ENCODE data around the gene DACT1. TPM values are rescaled to one million over a fixed set of nuclear protein-coding genes. Genes with fewer than 3 reads are reported as not detected.
"Not testable (repeated sequence)": the region's sequence is repeated elsewhere in the genome, so short reads cannot be mapped to it uniquely, and the experiment has no call there.

Gene DACT1, protein sequence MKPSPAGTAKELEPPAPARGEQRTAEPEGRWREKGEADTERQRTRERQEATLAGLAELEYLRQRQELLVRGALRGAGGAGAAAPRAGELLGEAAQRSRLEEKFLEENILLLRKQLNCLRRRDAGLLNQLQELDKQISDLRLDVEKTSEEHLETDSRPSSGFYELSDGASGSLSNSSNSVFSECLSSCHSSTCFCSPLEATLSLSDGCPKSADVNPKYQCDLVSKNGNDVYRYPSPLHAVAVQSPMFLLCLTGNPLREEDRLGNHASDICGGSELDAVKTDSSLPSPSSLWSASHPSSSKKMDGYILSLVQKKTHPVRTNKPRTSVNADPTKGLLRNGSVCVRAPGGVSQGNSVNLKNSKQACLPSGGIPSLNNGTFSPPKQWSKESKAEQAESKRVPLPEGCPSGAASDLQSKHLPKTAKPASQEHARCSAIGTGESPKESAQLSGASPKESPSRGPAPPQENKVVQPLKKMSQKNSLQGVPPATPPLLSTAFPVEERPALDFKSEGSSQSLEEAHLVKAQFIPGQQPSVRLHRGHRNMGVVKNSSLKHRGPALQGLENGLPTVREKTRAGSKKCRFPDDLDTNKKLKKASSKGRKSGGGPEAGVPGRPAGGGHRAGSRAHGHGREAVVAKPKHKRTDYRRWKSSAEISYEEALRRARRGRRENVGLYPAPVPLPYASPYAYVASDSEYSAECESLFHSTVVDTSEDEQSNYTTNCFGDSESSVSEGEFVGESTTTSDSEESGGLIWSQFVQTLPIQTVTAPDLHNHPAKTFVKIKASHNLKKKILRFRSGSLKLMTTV
- 6.6 and 7.8 TPM in 2 replicates for total RNA-seq

- intact Hi-C loops (cut with micrococcal nuclease) = loop anchor here (1.0 to 5.0 kb wide), 6 partner anchors 65 to 385 kb away; partner anchors contain the start of genes KIAA0586 and TIMM9
- Mint-ChIP-seq H3K4me1 (ENCODE audit: low read depth) (peaks cover 42% of the 10 kb centered on the region), H3K9me3 (no peaks in the 10 kb centered on the region), H3K27me3 (ENCODE audit: low read depth) (peaks cover 23% of the 10 kb centered on the region), H3K27ac (peak within 1 kb of the TSS; percentile 89), H3K4me3 (ENCODE audit: low read depth) (peak within 1 kb of the TSS; percentile 88), H3K36me3 (ENCODE audit: low read depth) (peaks cover 11% of the 10 kb centered on the region)
- peak; percentile 66 for DNase-seq (ENCODE audit: low spot score)
These were observed at the start of gene DACT1 for GRCh38 chr14:58637391-58638230. DACT1 (plus strand) TSS chr14:58637962; CDS start chr14:58638203, 241 bp downstream.

DNA sequence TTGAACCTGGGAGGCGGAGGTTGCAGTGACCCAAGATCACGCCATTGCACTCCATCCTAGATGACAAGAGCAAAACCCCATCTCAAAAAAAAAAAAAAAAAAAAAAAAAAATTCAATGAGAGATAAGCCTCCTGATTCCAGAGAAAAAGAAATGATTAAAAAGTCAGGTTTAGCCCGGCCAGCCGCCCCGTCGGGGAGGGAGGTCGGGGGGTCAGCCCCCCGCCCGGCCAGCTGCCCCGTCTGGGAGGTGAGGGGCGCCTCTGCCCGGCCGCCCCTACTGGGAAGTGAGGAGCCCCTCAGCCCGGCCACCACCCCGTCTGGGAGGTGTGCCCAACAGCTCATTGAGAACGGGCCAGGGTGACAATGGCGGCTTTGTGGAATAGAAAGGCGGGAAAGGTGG, 49.4 kb upstream of the DACT1 start:
- H3K4me1 Mint-ChIP-seq (ENCODE audit: low read depth); H3K4me3 Mint-ChIP-seq (ENCODE audit: low read depth); H3K9me3 Mint-ChIP-seq; H3K27me3 Mint-ChIP-seq (ENCODE audit: low read depth); H3K36me3 Mint-ChIP-seq (ENCODE audit: low read depth); H3K27ac Mint-ChIP-seq; intact Hi-C loops (cut with micrococcal nuclease); DNase-seq (ENCODE audit: low spot score): not testable (repeated sequence)

DNA sequence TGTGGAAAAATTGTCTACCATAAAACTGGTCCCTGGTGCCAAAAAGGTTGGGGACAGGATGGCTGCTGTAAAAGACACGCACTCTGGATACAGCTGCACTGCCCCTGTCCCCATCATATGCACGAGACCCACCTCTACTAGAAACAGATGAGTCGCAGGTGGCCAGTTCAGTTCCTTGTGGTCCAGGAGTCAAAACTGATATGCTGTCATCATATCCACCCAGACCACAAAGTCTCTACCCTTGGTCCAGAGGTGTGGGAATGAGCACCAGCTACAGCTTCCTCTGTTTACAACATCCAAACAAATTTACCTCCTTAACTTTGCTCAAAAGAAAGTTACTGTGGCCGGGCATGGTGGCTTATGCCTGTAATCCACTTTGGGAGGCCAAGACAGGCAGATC, 43.8 kb upstream of the DACT1 start:
- peaks cover 23% of the 10 kb centered on the region for H3K4me1 Mint-ChIP-seq (ENCODE audit: low read depth)
- H3K9me3 Mint-ChIP-seq = no peaks in the 10 kb centered on the region
- no peak for DNase-seq (ENCODE audit: low spot score)
- peaks cover 3% of the 10 kb centered on the region for H3K36me3 Mint-ChIP-seq (ENCODE audit: low read depth)
- intact Hi-C loops (cut with micrococcal nuclease) = no loop called here
- no peak overlapping the region for H3K27ac Mint-ChIP-seq
- no peak overlapping the region for H3K4me3 Mint-ChIP-seq (ENCODE audit: low read depth)
- no peaks in the 10 kb centered on the region for H3K27me3 Mint-ChIP-seq (ENCODE audit: low read depth)

DNA sequence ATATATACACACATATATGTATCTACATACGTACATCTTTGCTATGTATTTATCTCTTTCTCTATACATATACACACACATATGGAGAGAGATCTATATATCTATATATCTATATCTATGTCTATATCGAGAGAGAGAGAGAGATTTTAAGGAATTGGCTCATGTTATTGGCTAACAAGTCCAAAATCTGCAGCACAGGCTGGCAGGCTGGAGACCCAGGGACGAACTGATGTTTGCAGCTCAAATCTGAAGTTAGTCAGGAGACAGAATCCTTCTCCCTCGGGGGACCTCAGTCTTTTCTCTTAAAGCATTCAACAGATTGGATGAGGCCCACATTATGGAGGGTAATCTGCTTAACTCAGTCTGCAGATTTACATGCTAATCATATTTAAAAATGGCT, 40.7 kb upstream of the DACT1 start:
- Mint-ChIP-seq H3K9me3 (no peaks in the 10 kb centered on the region), H3K4me3 (ENCODE audit: low read depth) (no peak overlapping the region), H3K36me3 (ENCODE audit: low read depth) (peaks cover 3% of the 10 kb centered on the region), H3K27ac (no peak overlapping the region), H3K4me1 (ENCODE audit: low read depth) (peaks cover 31% of the 10 kb centered on the region), H3K27me3 (ENCODE audit: low read depth) (no peaks in the 10 kb centered on the region)
- no peak for DNase-seq (ENCODE audit: low spot score)
- intact Hi-C loops (cut with micrococcal nuclease) = no loop called here

DNA sequence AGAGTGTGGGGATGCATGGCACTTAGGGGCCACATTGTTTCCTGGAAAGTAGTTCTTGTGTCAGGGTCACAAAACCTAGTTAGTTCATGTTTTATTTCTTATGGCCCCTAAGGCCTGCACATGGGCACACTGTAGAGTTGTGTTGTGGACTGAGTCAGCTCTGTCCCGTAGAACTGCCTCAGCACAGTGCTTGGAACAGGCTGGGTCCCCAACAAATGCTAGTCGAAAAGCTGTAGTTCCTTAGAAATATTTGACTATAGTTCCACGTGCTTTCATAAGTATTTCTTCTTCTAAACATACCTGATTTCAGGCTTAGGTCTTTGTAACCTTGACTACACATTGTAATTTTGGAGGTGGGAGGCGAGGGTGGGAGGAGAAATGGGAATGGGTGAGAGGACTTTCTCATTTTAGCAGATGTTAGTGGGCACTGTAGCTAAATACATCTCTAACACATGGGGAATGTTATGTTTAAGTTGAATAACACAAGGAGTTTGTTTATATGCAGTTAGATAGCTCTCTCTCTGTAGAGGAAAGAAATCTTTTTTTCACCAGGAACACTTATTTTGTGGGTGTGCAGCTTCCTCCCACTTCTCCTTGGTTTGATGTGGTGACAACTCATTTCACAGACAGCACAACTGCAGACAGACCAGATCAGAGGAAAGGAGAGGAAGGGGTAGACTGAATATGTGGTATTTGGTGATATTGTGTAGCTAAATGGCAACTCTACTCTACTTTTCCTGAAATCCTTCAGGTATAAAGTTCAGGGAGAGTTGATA, 39.5 kb upstream of the DACT1 start:
- H3K27ac Mint-ChIP-seq = peak overlapping the region; percentile 0
- DNase-seq (ENCODE audit: low spot score) = peak; percentile 19
- H3K4me3 Mint-ChIP-seq (ENCODE audit: low read depth) = peak overlapping the region; percentile 8

DNA sequence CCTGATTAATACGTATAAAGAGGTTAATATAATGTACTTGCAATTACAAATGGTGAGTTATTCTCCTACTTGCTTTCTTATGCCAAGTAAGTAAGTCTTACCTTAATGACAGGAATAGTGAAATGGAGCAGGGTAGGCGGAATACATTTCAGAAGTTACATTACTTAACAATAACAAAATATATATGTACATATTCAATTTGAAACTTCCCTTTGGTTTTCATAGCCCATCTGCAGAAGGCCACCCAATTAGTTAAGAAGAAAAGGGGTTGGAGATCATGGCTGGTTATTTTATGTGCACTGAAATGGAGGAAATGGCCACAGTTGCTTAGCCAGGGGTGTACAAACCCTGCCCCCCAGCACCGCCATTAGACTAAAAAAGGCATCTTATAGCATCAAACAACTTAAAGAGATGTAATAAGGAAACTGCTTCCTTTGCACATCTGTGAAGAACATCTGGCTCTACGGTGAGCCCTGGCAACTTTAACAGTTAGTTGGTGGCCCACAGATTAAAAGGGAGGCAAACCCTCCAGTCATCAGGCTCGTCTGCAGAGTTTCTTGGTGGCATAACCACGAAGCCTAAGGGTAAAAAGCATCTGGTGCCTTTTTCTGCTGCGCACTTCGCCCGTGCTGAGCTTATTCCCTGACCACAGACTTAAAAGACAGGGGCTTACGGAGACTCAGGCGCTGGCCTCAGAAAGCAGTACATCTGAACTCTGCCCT, 38.8 kb upstream of the DACT1 start:
- H3K9me3 Mint-ChIP-seq = no peaks in the 10 kb centered on the region
- no peak for DNase-seq (ENCODE audit: low spot score)
- H3K36me3 Mint-ChIP-seq (ENCODE audit: low read depth) = peaks cover 3% of the 10 kb centered on the region
- intact Hi-C loops (cut with micrococcal nuclease) = loop anchor here (1.0 kb wide), 1 partner anchor 27 kb away; no protein-coding TSS in a partner anchor
- no peaks in the 10 kb centered on the region for H3K27me3 Mint-ChIP-seq (ENCODE audit: low read depth)
- peak overlapping the region; percentile 8 for H3K4me3 Mint-ChIP-seq (ENCODE audit: low read depth)
- no peak overlapping the region for H3K27ac Mint-ChIP-seq
- peaks cover 31% of the 10 kb centered on the region for H3K4me1 Mint-ChIP-seq (ENCODE audit: low read depth)

More for the DNA sequence above, 39.5 kb upstream of the DACT1 start:
- peaks cover 31% of the 10 kb centered on the region for H3K4me1 Mint-ChIP-seq (ENCODE audit: low read depth)
- no peaks in the 10 kb centered on the region for H3K27me3 Mint-ChIP-seq (ENCODE audit: low read depth)
- peaks cover 3% of the 10 kb centered on the region for H3K36me3 Mint-ChIP-seq (ENCODE audit: low read depth)
- no peaks in the 10 kb centered on the region for H3K9me3 Mint-ChIP-seq
- intact Hi-C loops (cut with micrococcal nuclease) = loop anchor here (1.0 kb wide), 1 partner anchor 26 kb away; no protein-coding TSS in a partner anchor

GRCh38 chr14:58599707-58600106, 38.1 kb upstream of the DACT1 start:
- Mint-ChIP-seq H3K4me1 (ENCODE audit: low read depth) (peaks cover 31% of the 10 kb centered on the region), H3K9me3 (no peaks in the 10 kb centered on the region), H3K27ac (no peak overlapping the region), H3K36me3 (ENCODE audit: low read depth) (peaks cover 3% of the 10 kb centered on the region), H3K4me3 (ENCODE audit: low read depth) (no peak overlapping the region), H3K27me3 (ENCODE audit: low read depth) (no peaks in the 10 kb centered on the region)
- no peak for DNase-seq (ENCODE audit: low spot score)
- intact Hi-C loops (cut with micrococcal nuclease) = no loop called here

DNA sequence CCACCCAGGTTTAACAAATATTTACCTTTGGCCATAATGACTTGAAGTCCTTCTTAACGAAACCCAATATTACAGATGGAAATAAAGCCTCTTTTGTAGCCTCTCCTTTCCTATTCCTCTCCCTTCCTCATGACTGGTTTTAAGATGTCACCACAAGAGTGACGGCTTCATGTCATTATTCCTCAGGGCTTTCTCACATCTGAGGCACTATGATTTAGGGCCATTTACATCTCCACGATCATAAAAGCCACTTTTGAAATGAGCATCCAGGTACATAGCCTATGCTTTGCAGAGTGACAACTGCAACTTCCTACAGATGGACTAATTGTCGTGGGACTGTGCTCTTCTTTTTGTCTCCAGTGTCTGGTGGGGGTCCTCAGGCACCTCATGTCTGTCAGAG, 32.3 kb upstream of the DACT1 start:
- intact Hi-C loops (cut with micrococcal nuclease) = no loop called here
- no peak overlapping the region for H3K4me3 Mint-ChIP-seq (ENCODE audit: low read depth)
- H3K27ac Mint-ChIP-seq = no peak overlapping the region
- H3K4me1 Mint-ChIP-seq (ENCODE audit: low read depth) = no peaks in the 10 kb centered on the region
- no peaks in the 10 kb centered on the region for H3K36me3 Mint-ChIP-seq (ENCODE audit: low read depth)
- H3K27me3 Mint-ChIP-seq (ENCODE audit: low read depth) = peaks cover 3% of the 10 kb centered on the region
- no peak for DNase-seq (ENCODE audit: low spot score)
- H3K9me3 Mint-ChIP-seq = no peaks in the 10 kb centered on the region

DNA sequence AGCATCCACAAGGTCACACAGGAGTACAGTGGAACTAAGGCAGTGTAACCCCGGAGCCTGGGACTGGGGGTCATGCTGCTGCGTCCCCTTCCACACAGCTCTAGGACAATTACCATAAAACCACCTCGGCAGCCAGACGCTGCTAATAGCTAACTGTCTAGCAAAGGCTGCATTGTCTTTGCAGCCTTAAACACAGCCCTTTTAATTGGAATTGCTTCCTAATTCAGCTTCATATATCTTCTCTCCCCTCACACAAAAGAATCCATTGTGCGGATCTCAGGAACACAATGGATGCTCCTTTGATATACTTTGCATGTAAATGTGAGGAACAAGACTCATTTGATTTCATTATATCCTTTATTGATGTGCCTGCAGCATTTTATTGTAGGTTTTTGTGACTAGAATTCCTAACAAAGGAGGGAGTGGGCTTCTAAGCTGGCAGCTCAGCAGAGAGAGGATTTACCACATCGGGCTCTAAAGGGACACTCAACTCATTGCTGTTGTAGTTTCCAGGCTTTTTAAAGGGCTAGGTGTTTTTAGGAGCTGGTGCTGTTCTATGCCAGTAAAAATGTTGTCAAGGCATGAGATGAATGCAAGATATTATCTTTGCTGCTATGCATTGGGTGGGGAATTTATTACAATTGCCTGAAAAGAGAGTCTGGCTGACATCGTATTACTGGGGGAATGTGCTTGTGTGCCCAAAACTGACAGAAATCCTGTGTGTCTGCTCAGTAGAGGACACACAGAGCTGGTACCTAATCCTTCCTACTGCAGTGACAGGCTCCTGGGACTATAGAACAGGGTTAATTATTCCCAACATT, 30.4 kb upstream of the DACT1 start:
- Mint-ChIP-seq H3K27me3 (ENCODE audit: low read depth) (peaks cover 3% of the 10 kb centered on the region), H3K36me3 (ENCODE audit: low read depth) (no peaks in the 10 kb centered on the region), H3K4me3 (ENCODE audit: low read depth) (no peak overlapping the region), H3K27ac (no peak overlapping the region), H3K9me3 (no peaks in the 10 kb centered on the region), H3K4me1 (ENCODE audit: low read depth) (no peaks in the 10 kb centered on the region)
- DNase-seq (ENCODE audit: low spot score) = no peak
- intact Hi-C loops (cut with micrococcal nuclease) = no loop called here

DNA sequence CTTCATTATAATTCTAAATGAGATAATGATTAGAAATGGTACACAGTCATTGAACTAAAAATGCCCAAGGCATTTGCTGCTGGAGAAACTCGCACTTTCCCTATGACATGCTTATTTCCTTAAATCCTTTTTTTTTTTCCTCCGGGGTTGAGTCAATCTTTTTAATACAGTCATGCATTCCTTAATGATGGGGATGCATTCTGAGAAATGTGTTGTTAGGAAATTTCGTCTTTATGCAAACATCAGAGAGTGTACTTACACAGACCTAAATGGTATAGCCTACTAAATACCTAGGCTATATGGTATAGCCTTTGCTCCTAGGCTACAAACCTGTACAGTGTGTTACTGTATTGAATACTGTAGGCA, 29.8 kb upstream of the DACT1 start:
- peaks cover 3% of the 10 kb centered on the region for H3K27me3 Mint-ChIP-seq (ENCODE audit: low read depth)
- H3K27ac Mint-ChIP-seq = no peak overlapping the region

GRCh38 chr14:58617619-58618018, 20.1 kb upstream of the DACT1 start:
- no peak overlapping the region for H3K4me3 Mint-ChIP-seq (ENCODE audit: low read depth)
- H3K27me3 Mint-ChIP-seq (ENCODE audit: low read depth) = peaks cover 3% of the 10 kb centered on the region
- no peak overlapping the region for H3K27ac Mint-ChIP-seq
- no peaks in the 10 kb centered on the region for H3K36me3 Mint-ChIP-seq (ENCODE audit: low read depth)
- intact Hi-C loops (cut with micrococcal nuclease) = no loop called here
- peaks cover 6% of the 10 kb centered on the region for H3K4me1 Mint-ChIP-seq (ENCODE audit: low read depth)
- no peaks in the 10 kb centered on the region for H3K9me3 Mint-ChIP-seq
- no peak for DNase-seq (ENCODE audit: low spot score)

More for the DNA sequence above, 29.8 kb upstream of the DACT1 start:
- H3K9me3 Mint-ChIP-seq = no peaks in the 10 kb centered on the region
- no peaks in the 10 kb centered on the region for H3K36me3 Mint-ChIP-seq (ENCODE audit: low read depth)
- no peak overlapping the region for H3K4me3 Mint-ChIP-seq (ENCODE audit: low read depth)
- intact Hi-C loops (cut with micrococcal nuclease) = no loop called here
- no peaks in the 10 kb centered on the region for H3K4me1 Mint-ChIP-seq (ENCODE audit: low read depth)
- DNase-seq (ENCODE audit: low spot score) = no peak

Data from activated T-helper 2 cell treated with anti-CD3 and anti-CD28 coated beads, Interferon-gamma antibody, Interleukin-2, Interleukin-4, amounts not matched to agents 10 μg/mL and 5 μg/mL and 100 μg/mL, durations not matched to agents 14 hours and 24 hours and 36 hours (primary cell).